B cell (primary cell): ENCODE measurements around the gene KCNH6. TPM values are rescaled to one million over a fixed set of nuclear protein-coding genes. Genes with fewer than 3 reads are reported as not detected.

Experiments used
- ATAC-seq: fragments of 200-7000 bp; cut with Tn5 transposase; one replicate; pipeline ENCODE4 v1.10.0; 2021; ENCODE audit warnings: low read depth, mild to moderate bottlenecking, moderate number of reproducible peaks, moderate library complexity
- CTCF ChIA-PET: fragments of 350-600 bp; sonication (Branson Sonifier 250); formaldehyde crosslinking; loops from one replicate; lab custom pipeline; 2021; ENCODE audit warnings: antibody characterized with exemption, inconsistent platforms; lab: Charles Lee
- POLR2A ChIA-PET: fragments of 350-600 bp; sonication (Branson Sonifier 250); formaldehyde crosslinking; loops from one replicate; lab custom pipeline; 2021; ENCODE audit warnings: antibody characterized with exemption; lab: Charles Lee
- DNase-seq: peaks from one replicate; pipeline ENCODE4 v3.0.0; 2013
- H2AFZ ChIP-seq: 2 replicates; pipeline ENCODE4 v1.6.1; 2012; ENCODE audit warnings: mild to moderate bottlenecking, low read depth, low read length; ENCODE audit not compliant: insufficient read depth, poor library complexity, severe bottlenecking
- H3K27ac ChIP-seq, 2 donors: 1 replicate in 1 of 2; 2 replicates in 1 of 2; pipeline ENCODE4 v1.5.1; 2012 to 2013; ENCODE audit warnings: low read length in 2 of 2, mild to moderate bottlenecking in 2 of 2, moderate library complexity in 1 of 2
- H3K27me3 ChIP-seq, 4 experiments: fragments of 200-600 bp in 1 of 4; sonication (generic) in 1 of 4; replicated peaks in 1 of 4; 1 replicate in 2 of 4; 2 replicates in 2 of 4; pipeline versions ENCODE4 v1.6.1 to v1.7.0; 2013 to 2016; ENCODE audit warnings: low read length in 3 of 4, mild to moderate bottlenecking in 2 of 4, mixed read lengths in 1 of 4, moderate library complexity in 1 of 4; ENCODE audit not compliant: insufficient read depth in 4 of 4, control insufficient read depth in 3 of 4; ENCODE audit errors: control extremely low read depth in 1 of 4
- H3K36me3 ChIP-seq, 2 experiments: replicated peaks in 1 of 2; 1 replicate in 1 of 2; 2 replicates in 1 of 2; pipeline versions ENCODE4 v1.6.1 to v1.7.1; 2013; ENCODE audit warnings: low read length in 1 of 2; ENCODE audit not compliant: insufficient read depth in 2 of 2, control insufficient read depth in 1 of 2; ENCODE audit errors: control extremely low read depth in 1 of 2, extremely low read depth in 1 of 2
- H3K4me1 ChIP-seq, 2 donors: fragments of 200-600 bp in 1 of 2; sonication (generic) in 1 of 2; 1 replicate in 1 of 2; 2 replicates in 1 of 2; pipeline versions ENCODE4 v1.5.1 to v1.6.1; 2013 to 2017; ENCODE audit warnings: low read length in 2 of 2; ENCODE audit not compliant: control insufficient read depth in 2 of 2, insufficient read depth in 2 of 2
- H3K4me2 ChIP-seq: replicated peaks from 2 replicates; pipeline ENCODE3; 2012; ENCODE audit warnings: mild to moderate bottlenecking, low read depth, low read length; ENCODE audit not compliant: poor library complexity, severe bottlenecking
- H3K4me3 ChIP-seq, 5 experiments: fragments of 200-600 bp in 1 of 5; sonication (generic) in 1 of 5; 1 replicate in 3 of 5; 2 replicates in 2 of 5; pipeline versions ENCODE4 v1.5.1 to v1.7.0; 2011 to 2016; ENCODE audit warnings: low read length in 4 of 5, mild to moderate bottlenecking in 4 of 5, low read depth in 2 of 5, control low read depth in 1 of 5, moderate library complexity in 1 of 5; ENCODE audit not compliant: insufficient read depth in 1 of 5; ENCODE audit errors: control extremely low read depth in 1 of 5, extremely low read depth in 1 of 5
- H3K79me2 ChIP-seq: fragments of 200-600 bp; sonication (generic); one replicate; pipeline ENCODE4 v1.6.0; 2016; ENCODE audit warnings: low read length; ENCODE audit not compliant: control insufficient read depth, insufficient read depth
- H3K9ac ChIP-seq: fragments of 200-600 bp; sonication (generic); 2 replicates; pipeline ENCODE4 v1.6.1; 2017; ENCODE audit warnings: mild to moderate bottlenecking, low read length, moderate library complexity
- H3K9me3 ChIP-seq, 3 donors: one replicate each; pipeline versions ENCODE4 v1.6.1 to v1.7.1; 2013; ENCODE audit warnings: low read length in 2 of 3; ENCODE audit not compliant: control insufficient read depth in 2 of 3, insufficient read depth in 1 of 3; ENCODE audit errors: control extremely low read depth in 1 of 3
- H4K20me1 ChIP-seq: 2 replicates; pipeline ENCODE4 v1.6.0; 2012; ENCODE audit warnings: mild to moderate bottlenecking, low read length; ENCODE audit not compliant: insufficient read depth, control insufficient read depth, poor library complexity, severe bottlenecking
- H3K27ac Mint-ChIP-seq: one replicate; pipeline ENCODE4 v1.8.0; 2021; ENCODE audit warnings: mixed read lengths
- H3K27me3 Mint-ChIP-seq: one replicate; pipeline ENCODE4 v1.8.0; 2021; ENCODE audit warnings: mixed read lengths
- H3K4me1 Mint-ChIP-seq: one replicate; pipeline ENCODE4 v1.8.0; 2021; ENCODE audit warnings: mixed read lengths
- H3K4me3 Mint-ChIP-seq: one replicate; pipeline ENCODE4 v1.8.0; 2021; ENCODE audit warnings: mixed read lengths
- H3K9me3 Mint-ChIP-seq: one replicate; pipeline ENCODE4 v1.8.0; 2022; ENCODE audit warnings: mixed read lengths; ENCODE audit not compliant: insufficient read depth
- EZH2 ChIP-seq: IDR thresholded peaks from 2 replicates; pipeline ENCODE4 v1.6.1; 2012; ENCODE audit warnings: borderline replicate concordance, low read depth, mild to moderate bottlenecking, moderate library complexity, low read length; ENCODE audit not compliant: insufficient read depth, poor library complexity, severe bottlenecking
- WGBS: methylation state at CpG from one replicate; pipeline ENCODE4 v1.1.5; 2013; ENCODE audit warnings: missing lambda C conversion rate; ENCODE audit not compliant: insufficient coverage; 5-methylcytosine and 5-hydroxymethylcytosine counted together
- intact Hi-C: fragments of 100-400 bp; cut with micrococcal nuclease; formaldehyde crosslinking; loops from one replicate; pipeline ENCODE4 v1.10.0; 2022
- polyA plus RNA-seq: library from polyadenylated mRNA; depleted of rRNA; stranded (reverse); fragments of >200 nt; gene quantifications from 2 replicates; pipeline ENCODE4 v1.2.3, GENCODE V29; 2012
- total RNA-seq, 2 donors: library from RNA; stranded (reverse); fragments of 120-200 nt in 1 of 2; gene quantifications; 1 replicate in 1 of 2; 2 replicates in 1 of 2; pipeline versions ENCODE4 v1.2.3 to v1.2.4, GENCODE V29; 2013 to 2022
- TF ChIP-seq, protein P1 (sequence below): fragments of 200-600 bp; IDR thresholded peaks from one replicate; pipeline ENCODE4 v1.8.0; 2022; ENCODE audit warnings: antibody characterized with exemption, mild to moderate bottlenecking

KCNH6 gene
- total and polyA plus RNA-seq, 2 donors (not counting 1 experiment from before 2014, with no cell fraction given), result not detected

DNA sequence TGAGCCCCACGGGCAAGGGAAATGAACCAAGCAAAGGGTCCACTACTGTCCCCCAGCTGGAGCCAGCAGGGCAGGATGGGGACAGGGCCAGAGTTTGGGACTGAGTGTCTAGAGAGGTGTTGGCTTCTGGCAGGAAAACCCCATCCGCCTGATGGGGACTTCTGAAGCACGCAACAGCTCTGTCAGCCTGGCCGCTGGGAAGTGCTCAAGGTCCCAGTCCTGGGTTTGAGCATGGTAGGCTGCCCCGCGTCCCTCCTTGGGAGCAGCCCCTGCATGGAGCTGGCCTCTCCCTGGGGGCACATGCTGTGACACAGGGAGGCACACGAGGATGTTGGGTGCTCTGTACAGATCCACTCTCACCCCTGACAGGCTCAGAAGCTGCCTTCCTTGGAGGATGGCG lies 31.7 kb upstream of the KCNH6 start:
- CTCF ChIA-PET, result no interaction called here
- POLR2A ChIA-PET, result no interaction called here

DNA sequence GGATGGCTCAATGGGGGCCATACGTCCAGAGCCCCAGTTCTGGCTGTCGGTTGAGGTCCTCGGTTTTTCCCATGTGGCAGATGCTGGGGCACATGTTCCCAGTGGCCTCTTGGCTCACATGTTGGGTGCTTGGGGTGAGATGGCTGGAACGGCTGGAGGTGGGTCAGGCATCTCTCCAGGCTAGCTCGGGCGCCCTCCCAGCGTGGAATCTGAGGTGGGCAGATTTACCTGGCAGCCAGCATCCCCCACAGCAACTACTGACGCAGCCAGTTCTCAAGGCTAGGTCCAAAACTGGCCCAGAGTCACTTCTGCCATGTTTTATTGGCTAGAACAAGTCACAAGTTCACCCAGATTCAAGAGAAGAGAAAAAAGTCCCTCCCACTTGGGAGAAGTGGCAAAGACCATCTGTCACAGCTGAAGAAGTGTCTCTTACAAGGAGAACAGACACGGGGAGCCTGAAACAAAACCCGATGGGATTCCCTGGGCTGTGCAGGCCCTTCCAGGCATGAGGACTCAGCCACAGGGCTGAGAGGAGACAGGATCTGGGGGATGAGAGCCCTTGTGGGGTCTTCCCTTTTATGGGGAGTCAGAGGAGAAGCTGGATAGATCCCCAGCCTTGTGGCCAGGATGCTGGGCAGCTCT lies 31.1 kb upstream of the KCNH6 start:
- 95% methylated on average over 6 of the region's 10 CpGs for WGBS
- no peaks in the 10 kb centered on the region for H4K20me1 ChIP-seq
- POLR2A ChIA-PET, result no interaction called here
- H3K27me3 ChIP-seq, result no peaks in the 10 kb centered on the region
- Mint-ChIP-seq H3K27ac (no peak overlapping the region), H3K4me3 (no peak overlapping the region), H3K9me3 (no peaks in the 10 kb centered on the region), H3K27me3 (no peaks in the 10 kb centered on the region), H3K4me1 (peaks cover 3% of the 10 kb centered on the region)
- H3K27ac ChIP-seq, result no peak overlapping the region
- no peak overlapping the region for H2AFZ ChIP-seq
- TF ChIP-seq EZH2, result no peak
- TF ChIP-seq, protein P1, sequence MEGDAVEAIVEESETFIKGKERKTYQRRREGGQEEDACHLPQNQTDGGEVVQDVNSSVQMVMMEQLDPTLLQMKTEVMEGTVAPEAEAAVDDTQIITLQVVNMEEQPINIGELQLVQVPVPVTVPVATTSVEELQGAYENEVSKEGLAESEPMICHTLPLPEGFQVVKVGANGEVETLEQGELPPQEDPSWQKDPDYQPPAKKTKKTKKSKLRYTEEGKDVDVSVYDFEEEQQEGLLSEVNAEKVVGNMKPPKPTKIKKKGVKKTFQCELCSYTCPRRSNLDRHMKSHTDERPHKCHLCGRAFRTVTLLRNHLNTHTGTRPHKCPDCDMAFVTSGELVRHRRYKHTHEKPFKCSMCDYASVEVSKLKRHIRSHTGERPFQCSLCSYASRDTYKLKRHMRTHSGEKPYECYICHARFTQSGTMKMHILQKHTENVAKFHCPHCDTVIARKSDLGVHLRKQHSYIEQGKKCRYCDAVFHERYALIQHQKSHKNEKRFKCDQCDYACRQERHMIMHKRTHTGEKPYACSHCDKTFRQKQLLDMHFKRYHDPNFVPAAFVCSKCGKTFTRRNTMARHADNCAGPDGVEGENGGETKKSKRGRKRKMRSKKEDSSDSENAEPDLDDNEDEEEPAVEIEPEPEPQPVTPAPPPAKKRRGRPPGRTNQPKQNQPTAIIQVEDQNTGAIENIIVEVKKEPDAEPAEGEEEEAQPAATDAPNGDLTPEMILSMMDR, result no peak
- H3K36me3 ChIP-seq, result no peaks in the 10 kb centered on the region
- H3K4me2 ChIP-seq, result no peak overlapping the region
- no peaks in the 10 kb centered on the region for H3K4me1 ChIP-seq
- no peaks in the 10 kb centered on the region for H3K79me2 ChIP-seq
- CTCF ChIA-PET, result no interaction called here
- ATAC-seq, result no peak
- no peak for DNase-seq
- H3K4me3 ChIP-seq, result no peak overlapping the region
- H3K9me3 ChIP-seq, result no peaks in the 10 kb centered on the region
- intact Hi-C loops, result no loop called here
- no peak overlapping the region for H3K9ac ChIP-seq

More for the DNA sequence above, 31.7 kb upstream of the KCNH6 start:
- Mint-ChIP-seq H3K4me3 (no peak overlapping the region), H3K4me1 (peaks cover 6% of the 10 kb centered on the region), H3K27ac (no peak overlapping the region), H3K9me3 (no peaks in the 10 kb centered on the region), H3K27me3 (no peaks in the 10 kb centered on the region)
- Histone ChIP-seq H3K36me3 (no peaks in the 10 kb centered on the region), H3K4me3 (no peak overlapping the region), H4K20me1 (no peaks in the 10 kb centered on the region), H3K9ac (no peak overlapping the region), H3K27ac (no peak overlapping the region), H3K27me3 (no peaks in the 10 kb centered on the region), H3K4me1 (peaks cover 0 to 5% of the 10 kb centered on the region in 2 donors), H2AFZ (no peak overlapping the region), H3K79me2 (no peaks in the 10 kb centered on the region), H3K4me2 (no peak overlapping the region), H3K9me3 (no peaks in the 10 kb centered on the region)
- DNase-seq, result no peak
- TF ChIP-seq, protein P1, result no peak
- TF ChIP-seq EZH2, result no peak
- ATAC-seq, result no peak
- 90% methylated on average over 8 of the region's 8 CpGs for WGBS
- intact Hi-C loops, result no loop called here
